CD4-positive, alpha-beta T cell treated with Interleukin-1 beta for 1 hour (primary cell): ENCODE results near the gene CCNJL.

Source experiments
- DNase-seq, 2 donors: peaks; one replicate each; pipeline ENCODE4 v3.0.0-alpha.2; 2020 to 2022

The CCNJL gene

DNA sequence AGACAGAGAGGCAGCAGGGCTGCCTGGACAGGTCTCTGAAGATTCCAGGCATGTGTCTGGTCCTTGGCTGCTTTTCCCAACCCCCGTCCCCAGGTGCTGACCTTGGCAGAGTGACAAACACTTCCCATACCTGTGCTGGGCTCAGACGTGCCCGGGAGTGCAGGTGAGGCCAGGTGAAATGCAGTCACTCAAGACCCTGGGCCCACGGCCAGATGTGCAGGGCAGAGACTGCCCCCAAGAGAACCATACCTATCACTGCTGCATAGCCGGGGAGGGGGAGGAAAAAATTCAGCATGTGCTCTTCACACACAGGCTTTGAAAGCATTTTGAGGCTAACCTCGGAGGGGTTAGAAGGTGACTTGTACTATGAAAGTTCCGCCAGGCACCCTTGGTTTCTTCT lies 22.6 kb downstream of the CCNJL start:
- DNase-seq, result no peak

DNA sequence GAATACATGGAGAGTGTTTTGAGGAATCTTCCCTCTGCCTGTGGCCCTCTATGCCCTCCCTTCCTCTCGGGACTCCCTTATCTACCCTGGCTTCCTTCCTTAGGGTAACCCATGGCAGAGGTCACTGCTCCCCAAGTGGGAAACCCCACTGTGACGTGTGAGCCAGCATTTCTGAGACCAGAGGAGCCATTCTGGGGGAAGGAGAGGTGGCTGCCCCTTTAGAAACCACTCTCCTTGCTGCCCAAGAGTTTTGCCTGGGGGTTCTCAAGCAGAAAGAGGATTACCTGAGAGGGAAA lies 23.1 kb downstream of the CCNJL start:
- DNase-seq, result no peak

DNA sequence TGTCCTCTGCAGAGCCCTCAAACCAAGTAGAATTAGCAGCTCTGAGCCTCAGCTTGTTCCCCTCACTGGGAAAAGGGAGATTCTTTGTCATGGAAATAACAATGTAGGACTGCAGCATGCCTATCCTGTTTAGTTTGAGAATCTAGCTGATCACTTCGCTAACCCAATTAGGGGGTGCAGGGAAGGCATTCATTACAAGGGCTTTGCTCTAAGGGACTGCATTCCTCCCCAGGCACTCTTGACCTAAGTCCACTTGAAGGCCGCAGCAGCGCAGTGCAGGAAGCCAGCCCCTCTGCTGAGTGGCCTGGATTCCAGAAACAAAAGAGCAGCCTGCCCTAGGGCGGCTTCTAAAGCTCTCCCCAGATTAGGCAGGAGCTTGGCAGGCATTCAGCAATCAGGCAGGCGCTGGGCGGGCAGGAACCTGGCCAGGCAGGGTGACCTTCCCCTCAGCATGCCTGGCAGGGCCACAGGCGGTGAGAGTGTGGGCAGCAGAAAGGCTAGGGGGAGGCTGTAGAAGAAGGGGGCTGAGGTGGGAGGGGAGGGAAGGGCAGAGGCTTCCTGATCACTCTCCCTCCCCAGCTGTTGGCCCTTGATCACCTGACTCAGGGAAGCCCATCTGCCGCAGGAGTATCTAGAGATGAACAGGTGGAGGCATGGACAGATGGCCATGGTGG lies 24.8 kb downstream of the CCNJL start:
- no peak for DNase-seq

DNA sequence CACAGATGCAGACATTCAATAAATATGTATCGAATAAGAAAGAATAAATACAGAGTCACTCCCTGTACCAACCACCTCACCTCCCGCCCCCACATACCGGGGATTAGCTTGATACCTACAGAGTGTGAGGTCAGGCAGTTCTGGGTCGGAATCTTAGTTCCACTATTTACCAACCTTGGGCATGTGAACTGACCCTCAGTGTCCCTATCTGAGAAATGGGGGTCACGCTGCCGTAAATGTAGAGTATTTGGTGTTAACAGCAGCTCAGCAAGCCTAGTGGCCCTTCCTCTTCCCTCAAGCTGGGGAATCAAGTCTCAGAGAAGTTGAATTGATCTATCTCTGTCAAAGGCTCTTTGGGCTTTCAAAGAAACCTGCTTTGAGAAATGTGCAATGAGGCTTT lies 25.4 kb downstream of the CCNJL start:
- no peak for DNase-seq

DNA sequence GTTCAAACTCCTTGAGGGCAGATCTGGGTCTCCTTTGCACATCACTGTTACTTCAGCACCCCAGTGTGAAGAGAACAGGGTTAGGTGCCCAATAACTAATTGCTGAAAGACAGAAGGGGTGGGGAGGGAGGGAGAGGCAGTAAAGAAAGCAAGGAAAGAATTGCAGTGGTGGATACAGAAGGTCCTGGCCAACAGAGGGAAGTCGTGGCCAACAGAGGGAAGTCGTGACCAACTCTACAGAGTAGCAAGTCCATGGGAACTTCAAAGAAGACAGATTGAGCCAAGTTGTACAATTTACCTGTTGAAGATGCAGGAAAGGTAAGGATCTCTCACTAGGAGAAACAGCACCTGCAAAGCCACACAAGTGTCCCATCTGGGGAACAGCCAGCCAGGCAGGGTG lies 27.0 kb downstream of the CCNJL start:
- DNase-seq, result no peak

DNA sequence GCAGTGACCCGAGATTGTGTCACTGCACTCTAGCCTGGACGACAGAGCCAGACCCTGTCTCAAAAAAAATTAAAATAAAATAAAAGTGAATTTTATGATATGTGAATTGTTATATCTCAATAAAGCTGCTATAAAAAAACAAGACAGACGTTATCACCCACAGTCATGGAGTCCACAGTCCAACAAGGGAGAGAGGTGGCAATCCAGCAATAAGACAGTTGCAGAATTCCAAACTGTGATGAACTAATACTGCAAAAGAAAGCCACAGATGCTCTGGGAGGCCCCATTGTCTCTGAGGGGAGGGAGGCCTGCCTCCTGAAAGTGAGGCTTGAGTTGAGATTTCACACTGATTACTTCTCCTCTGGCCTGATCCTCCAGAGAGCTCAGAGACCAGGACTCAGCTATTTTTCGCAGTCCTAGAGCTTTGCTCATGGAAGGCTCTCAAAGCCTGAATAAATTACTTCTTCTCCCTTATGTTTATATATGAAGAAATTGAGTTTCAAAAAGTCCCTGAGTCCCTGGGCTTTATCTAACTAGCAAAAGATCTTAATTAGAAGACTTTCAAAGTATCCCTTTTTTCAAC lies 28.0 kb downstream of the CCNJL start:
- no peak for DNase-seq

DNA sequence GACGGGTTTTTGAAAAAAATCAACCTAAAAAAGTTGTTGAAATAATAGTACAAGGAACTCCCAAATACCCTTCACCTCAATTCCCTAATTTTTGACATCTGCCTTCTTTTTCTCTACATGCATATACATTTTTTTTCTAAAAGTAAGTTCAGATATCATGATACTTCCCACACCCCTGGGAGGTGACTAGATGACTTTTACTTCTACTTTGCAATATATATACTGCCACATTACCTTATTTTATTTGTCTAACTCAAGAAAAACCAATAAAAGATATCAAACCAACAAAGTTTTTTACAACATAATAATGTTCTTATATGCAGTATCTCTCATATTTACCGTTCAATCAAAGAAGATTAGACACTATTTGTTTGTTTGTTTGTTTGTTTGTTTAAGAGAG lies 31.1 kb downstream of the CCNJL start:
- no peak for DNase-seq

DNA sequence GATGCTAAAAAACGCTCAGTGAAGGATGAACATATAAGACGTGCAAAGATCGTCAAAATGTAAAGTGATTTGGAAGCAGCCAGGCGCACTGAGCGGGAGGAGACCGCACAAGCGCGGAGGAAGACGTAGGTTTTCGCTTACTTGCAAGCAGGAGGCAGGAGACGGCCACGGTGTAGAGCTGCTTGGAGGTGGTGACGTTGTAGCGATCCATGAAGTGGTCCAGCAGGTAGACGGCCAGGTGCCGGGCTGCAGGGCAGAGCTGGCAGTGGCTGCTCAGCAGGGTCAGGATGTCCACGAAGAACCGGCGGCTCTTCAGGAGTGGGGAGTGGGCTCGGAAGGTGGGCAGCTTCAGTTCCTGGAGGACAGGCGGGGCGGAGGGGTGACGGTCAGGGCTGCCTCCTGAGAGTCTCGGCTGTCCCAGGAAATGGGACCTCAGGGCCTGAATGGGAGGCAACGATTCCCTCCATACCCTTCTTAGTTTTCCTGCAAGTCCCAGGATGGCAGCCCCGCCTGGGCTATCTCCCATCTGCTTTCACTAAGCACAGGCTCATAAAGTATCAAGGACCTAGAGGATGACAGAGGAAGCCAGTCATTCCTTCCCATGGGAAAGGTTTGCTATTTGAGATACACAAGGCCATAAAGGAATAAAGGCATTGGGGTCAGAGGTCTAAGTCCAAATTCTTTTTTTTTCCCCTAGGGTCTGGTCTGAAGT lies 31.8 kb downstream of the CCNJL start:
- DNase-seq, result no peak

DNA sequence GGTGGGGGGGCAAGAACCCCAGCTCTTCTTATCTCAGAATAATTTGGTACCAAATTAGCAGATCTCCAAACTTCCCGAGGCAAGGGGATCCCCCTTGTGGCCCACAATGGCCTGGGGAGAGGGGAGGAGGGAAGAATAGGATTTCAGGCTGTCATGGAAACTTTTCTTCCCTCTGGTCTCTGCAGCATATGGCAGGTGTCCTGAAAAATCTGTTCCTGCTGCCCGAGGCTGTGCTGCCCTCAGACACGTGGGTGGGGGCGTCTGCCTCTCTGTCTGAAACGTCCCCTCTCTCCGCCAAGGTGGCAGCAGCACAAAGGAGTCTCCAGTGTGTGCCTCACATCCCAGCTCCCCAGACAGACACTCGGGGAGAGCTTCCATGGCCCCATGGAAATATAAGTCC lies 34.0 kb downstream of the CCNJL start:
- no peak for DNase-seq

DNA sequence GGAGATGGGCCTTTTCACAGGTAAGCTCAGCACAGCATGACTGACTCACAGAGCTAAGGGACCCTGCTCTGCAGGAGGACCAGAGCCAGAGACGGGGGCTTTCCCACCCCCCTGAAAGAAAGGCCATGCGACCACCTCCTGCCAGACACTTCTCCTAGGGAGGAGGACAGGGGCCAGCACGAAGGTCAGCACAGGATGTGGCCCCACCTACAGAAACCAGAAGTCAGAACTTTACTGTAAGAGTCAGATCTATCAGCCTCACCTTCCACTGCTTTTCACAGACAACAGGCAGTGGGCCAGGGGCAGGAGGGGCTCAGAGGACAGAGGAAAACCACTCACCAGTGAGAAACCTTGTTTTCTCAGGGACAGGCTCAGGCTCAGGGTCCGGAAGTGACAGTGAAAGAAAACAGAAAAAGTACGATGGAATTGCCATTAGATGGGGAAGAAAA lies 37.9 kb downstream of the CCNJL start:
- peak in 1 of 2 donors; percentile 5 for DNase-seq

DNA sequence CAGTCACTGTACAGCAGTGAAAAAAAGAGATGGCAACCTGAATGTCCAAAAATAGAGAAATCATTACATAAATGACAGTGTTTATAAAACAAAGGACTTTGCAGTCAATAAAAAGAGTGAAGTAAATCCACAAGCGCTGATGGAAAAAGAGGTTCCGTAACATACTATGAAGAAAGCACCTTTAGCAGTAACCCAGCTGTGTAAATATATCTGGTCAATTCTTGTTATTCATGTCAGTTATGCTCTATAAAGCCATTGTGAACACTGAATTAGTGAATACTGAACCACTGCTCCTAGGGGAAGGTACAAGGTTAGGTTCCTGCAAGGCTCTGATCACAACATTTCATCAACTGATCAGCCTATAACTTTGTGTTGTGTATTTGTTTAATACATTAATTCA lies 39.5 kb downstream of the CCNJL start:
- no peak for DNase-seq

DNA sequence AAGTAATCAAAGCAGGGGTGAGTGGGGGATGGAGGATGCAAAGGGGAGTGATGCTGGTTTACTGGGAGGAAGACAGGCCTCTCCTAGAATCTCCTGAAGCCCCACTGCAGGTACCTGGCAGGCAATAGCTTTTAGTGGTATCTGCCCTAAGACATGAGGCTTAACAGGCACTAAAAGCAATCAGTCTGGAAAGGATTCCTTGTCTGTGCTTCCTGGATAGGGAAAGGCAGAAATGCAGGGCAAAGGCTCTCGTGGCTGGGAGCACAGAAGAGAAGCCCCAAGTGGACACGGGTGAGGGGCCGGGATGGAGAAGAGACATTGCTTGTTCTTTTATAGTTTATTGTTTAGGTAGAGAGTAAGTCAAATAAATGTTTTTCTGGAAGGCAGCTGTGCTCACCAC lies 40.1 kb downstream of the CCNJL start:
- DNase-seq, result no peak

DNA sequence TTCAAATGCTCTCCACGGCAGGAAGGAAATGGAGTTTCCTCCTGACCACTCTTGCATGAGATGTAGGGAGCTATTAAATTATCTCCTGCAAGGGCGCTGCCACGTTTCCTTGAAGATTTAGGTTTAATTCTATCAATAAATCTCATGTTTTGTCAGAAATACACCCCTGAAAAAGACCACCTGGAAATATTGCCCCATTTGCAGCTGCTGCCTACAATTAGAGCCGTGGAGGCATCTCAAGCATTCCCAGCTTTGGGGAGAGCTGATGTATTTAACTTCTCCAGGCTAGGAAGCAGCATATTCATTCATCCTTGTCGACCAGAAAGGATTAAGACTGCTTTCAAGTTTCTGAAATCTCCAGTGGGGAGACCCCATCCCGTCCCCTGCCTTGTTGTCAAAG lies 40.5 kb downstream of the CCNJL start:
- DNase-seq, result no peak

DNA sequence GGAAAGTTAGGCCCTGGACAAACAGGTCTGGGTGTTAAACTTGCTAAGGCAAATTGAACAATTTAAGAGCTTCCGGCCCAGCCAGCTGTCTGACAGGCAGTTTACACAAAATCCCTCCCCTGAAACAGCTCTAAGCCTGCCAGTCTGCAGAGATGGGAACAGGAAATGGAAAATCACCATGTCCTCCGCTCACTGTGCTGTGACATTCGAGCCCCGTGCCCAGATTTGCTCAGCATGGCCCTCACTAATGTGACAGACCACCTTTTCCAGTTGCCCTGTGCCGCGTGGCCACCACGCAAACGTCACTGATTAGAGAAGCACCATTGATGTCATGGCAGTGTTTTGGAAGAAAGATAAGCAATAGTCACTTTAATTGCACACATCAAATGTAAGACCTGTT lies 41.0 kb downstream of the CCNJL start:
- DNase-seq, result no peak

DNA sequence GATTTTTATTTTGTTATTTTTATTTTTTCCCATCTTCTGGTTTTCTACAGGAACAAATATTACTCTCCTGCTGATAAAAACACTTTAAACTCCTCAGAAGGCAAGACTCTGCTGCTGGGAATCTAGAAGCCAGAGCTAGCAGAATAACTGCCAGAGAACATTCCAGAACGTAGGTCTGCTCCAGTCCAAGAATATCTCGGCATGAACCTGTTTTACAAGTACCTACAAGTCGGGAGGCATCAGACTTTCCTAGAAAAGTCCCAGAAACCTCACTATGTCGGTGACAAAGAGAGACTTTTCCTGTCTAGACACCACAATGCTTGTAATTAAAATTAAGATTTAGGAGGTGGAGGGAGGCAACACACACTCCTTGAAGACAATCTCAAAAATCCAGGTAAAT lies 41.7 kb downstream of the CCNJL start:
- DNase-seq, result no peak

DNA sequence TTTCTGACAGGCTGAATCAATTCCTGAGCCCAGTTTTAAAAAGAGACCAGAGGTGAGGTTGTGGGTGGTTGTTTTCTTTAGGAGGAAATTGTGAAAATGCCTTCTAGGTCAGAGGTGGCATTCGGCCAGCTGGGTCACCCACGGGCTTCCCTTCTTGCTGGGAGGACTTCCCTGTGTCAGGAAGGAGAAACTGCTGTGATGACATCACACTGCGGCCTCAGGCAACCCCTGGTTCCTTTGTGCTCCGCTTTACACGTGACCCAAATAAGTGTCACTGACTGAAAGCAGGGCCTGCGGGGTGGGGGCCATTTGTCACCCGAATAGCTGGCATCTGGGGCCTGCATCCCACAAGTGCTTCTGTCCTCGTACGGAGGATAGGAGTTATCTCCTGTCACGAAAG lies 43.3 kb downstream of the CCNJL start:
- peak; percentile 8 to 82 for DNase-seq

DNA sequence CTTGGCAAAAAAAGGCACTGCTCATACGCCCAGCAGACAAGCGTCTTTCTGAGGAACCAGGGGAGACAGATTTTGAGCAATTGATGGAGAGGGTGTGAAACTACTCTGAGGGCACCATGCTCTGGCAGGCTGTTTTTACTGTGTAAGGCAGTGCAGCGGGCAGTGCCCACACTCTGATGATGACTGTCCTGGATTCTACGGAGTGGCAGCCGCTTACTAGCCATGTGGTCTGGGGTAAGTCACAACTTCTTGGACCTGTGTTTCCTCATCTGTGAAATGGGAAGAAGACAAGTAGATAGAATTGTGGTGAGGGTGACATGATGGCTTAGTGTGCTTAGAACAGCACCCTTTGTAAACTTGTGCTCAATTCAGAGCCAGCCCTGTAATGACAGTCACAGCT lies 44.2 kb downstream of the CCNJL start:
- no peak for DNase-seq

DNA sequence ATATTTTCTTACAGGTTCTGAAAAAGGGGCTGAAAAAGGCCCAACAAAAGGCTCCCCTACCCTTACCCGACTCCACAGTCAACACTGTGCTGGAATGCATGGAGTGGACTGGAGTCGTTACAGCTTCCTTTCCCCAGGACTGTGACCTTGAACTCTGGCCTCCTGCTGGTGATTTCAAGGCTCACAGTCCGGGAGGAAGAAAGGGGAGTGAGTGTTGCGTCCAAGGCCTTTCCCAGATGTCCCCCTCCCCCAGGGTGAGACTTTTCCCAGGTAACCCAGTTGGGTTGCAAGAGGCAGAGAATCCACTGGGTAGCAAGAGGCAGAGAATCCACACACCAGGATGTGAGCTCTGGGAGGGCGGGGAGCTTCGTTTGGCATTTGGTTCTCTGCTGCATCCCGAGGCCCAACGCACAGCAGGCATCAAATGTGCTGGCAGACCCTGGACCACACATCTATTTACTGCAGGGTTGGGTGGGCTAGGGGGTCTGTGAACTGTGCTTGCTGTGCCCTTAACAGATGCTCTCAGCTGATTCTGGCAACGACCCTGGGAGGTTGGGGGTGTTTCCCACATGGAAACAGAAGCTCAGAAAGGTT lies 45.5 kb downstream of the CCNJL start:
- no peak for DNase-seq

DNA sequence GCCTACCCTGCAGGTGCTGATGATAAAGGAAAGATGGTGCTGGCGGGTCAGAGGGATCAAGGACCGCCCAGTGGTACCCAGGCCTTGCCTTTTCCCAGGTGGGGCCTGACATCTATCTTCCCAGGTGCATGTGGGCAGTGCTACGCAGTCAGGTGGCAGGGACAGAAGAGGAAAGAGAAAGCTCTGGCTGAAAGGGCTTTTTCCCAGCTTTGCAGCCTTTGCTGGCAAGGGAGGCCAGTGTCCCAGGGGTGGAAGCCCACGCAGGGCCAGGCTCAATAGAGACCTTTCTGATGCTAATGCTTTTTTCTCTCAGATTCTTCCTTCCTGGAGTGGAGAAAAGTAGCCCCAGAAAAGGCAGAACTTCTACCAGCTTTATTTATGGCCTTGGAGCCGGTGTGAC lies 46.3 kb downstream of the CCNJL start:
- no peak for DNase-seq

DNA sequence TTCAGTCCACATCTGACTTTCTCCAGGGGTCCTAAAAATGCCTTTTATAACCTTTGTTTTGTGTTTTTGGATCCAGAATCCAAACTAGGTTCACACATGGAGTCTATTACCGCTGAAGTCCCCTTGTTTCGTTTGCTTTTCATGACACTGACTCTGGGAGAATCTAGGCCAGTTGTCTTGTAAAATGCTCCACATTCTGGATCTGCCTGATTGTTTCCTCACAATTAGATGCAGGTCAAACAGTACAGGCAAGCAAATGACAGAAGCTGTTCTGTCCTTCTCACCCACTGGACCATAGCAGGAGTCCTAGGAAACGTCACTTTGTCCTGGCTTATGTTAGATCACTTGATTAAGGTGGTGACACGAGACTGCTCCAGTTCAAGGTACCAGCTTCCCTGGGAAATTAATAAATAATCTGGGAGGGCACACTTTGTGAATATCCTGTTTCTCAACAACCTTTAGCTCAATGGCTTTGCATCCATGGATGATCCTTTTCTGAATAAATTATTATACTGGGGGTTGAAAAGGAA lies 49.0 kb downstream of the CCNJL start:
- DNase-seq, result no peak

DNA sequence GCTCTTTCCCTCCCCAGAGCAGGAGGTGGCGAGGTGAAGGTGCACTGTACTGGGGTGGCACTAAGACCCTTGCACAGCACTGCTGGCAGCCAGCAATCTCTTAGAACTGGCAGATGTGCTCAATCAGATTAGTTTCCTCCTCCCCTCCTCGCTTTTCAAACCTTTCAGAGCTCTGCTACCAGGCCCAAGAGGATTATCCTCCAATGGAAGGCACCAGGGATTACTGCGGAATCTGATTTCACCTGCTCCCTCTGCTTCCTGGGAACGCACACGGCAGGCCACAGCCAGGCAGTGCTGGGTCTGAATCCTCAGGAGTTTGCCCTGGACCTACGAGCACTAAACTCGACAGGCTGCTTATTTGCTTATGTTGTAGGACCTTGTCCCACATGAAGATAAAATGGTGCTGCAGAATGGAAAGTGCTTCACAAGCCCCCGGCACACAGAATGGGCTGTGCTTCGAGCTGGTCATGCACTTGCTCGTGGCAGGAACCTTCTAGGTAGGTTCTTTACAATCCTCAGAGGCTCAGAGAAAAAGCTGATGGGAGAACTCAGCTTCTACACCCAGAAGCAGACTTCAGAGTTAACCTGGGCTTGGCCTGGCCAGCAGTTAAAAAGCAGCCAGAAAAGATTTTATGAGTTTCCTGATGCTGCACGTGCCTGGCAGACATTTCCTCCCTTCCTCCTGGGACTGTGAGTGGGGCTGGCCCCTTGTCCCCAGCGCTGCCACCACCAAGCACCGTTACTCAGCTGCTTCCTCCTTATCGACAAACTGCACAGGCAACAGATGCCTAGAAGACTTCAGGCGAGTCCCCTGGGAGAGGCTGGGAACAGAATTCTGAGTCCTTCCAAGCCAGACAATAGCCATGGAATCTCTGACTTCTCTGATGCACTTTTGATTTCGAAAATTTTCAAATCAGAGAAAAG lies 50.0 kb downstream of the CCNJL start:
- no peak for DNase-seq

DNA sequence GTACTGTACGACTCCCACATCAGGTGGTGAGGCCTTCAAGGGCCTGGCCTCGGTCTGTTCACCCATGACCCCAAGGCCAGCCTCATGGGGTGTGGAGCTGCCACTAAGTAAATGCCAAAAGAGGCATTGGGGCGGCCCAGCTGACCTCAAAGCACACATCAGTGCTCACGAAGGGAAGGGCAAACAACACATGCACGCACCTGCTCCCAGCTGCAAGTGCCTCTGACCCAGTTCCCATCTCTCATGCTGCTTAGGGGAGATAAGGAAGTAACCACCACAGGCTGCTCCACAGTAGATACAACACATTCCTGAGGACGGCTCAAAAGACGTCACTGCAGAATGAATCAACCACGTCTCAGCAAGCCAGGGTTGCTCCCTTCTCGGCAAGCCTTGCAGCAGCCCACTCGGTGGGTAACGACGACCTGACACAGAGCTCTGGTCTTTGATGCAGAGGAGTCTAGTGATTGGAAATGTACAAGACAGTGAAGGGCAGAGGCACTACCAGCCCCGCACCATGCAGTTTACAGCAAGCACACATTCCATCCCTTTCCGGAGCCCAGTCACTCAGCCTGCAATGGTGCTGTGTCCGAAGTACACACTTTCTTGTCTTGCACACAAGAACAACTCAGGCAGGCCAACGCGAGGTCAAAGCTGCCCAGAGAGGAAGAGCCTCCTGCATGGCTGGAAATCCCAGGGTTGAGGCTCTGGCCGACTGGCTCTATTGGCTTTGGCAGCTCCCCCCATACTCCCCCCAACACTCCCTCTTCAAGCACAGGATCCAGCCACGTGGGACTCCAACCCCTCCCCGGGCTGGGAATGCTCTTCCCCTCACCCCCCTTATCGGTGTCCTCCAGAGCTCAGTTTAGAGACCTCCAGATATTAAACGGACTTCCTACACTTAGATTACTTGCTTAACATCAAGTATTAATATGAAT lies 51.2 kb downstream of the CCNJL start:
- peak in 1 of 2 donors; percentile 3 for DNase-seq
